Middle frontal gyrus (tissue), 1 donor: ENCODE results near the gene SPATA21.
A peak's percentile ranks its signal among the peaks of the same experiment; 100 is the strongest.
"Not testable (repeated sequence)": the region's sequence is repeated elsewhere in the genome, so short reads cannot be mapped to it uniquely, and the experiment has no call there.

ENCODE experiments used
- DNase-seq: peaks from one replicate; pipeline ENCODE4 v3.0.0-alpha.2; 2015; ENCODE audit warnings: low spot score; ENCODE audit errors: extremely low spot score

Gene SPATA21

DNA sequence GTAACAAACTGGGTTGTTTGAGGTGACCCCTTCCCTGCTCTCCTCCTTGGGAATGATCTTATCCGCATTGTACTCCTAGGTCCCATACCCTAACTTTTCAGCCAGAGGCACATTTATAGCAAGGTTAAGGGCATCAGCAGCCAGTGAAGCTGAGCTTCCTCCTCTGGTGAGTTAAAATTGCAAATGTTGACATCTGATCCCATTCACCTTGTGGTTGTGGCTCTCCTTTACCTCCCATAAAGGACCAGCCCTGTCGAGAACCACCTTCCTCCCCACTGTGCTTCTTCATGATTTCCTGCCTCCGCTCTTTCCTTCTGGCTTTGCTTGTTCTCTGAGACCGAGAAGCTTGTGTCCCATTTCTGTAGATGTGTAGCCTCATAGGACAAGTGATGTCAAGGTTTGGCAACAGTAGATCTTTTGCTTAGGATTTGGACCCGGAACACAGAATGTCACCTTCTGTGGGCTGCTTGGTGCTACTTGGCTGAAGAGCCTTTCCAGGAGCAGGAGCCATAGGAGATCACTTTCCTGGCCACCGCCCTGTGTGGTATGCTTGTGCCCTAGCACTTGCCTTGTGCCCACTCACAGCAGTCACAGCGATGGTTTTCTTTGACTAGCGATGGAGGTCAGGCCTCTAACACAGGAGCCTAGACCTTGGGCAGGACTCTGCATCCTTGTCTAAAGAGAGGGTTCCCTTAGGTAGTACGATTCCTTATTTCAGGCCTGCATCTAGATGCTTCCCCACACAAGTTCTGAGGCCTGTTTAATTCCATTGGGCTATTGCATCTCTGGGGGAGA, 51.4 kb downstream of the SPATA21 start:
- no peak for DNase-seq

GRCh38 chr1:16383888-16384287, 53.3 kb downstream of the SPATA21 start:
- no peak for DNase-seq

GRCh38 chr1:16380868-16381267, 56.4 kb downstream of the SPATA21 start:
- no peak for DNase-seq

GRCh38 chr1:16378443-16378842, 58.8 kb downstream of the SPATA21 start:
- no peak for DNase-seq

GRCh38 chr1:16376971-16377370, 60.3 kb downstream of the SPATA21 start:
- no peak for DNase-seq

DNA sequence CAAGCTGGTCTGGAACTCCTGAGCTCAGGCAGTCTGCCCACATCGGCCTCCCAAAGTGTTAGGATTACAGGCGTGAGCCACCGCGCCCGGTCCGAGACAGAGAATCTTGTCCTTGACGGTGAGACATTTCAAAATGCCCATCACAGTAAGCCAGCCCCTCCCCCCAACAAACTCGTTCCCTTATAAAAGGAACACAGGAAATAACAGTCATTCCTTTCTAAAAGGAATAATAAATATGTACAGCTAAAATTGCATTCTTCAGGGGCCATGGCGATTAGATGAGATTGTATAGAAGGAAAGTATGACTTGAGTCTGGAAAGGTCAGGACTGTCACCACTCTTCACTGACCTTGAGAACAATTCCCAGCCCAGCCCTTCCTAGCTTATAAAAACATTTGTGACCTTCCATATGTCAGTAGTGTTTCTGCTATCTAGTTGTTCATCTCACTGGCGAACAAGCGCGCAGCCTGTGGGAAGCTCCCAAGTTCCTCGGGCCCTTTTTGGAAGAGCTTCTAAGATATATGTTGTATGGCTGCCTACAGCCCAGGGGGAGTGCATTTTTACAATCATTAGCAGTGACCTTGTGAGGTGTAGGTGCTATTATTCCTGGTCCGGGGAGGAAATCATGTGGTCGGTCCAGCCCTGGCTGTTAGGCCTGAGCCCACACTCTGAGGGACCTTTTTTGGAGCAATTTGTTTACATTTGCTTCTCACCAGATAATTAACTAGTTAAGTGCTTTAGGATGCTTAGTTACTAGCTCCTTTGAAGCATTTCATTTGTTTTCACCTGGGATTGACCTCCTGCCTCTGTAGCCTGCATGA, 61.5 kb downstream of the SPATA21 start:
- no peak for DNase-seq

DNA sequence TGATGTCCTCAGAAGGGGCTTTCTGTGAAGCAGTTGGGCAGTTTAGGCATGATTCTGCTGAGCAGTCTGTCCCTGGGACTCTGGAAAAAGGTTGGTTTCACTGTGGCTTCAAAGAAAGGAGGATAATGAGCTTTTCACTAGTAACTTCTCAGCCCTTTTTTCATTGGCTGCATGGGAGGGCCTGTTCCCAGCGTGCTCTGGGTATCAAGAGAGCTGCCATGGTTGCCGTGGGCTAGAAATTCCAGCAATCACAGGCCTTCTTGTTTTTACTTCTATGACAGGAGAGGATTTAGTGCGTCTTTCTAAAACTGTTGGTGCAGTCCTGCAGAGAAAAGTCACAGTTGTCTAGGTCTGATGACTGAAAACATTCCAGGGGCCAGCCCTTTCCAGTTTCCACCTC, 63.0 kb downstream of the SPATA21 start:
- DNase-seq, result no peak

- no peak for DNase-seq
Observed at GRCh38 chr1:16372535-16373285, 64.5 kb downstream of the SPATA21 start.

GRCh38 chr1:16371725-16372124, 65.5 kb downstream of the SPATA21 start:
- DNase-seq, result no peak

DNA sequence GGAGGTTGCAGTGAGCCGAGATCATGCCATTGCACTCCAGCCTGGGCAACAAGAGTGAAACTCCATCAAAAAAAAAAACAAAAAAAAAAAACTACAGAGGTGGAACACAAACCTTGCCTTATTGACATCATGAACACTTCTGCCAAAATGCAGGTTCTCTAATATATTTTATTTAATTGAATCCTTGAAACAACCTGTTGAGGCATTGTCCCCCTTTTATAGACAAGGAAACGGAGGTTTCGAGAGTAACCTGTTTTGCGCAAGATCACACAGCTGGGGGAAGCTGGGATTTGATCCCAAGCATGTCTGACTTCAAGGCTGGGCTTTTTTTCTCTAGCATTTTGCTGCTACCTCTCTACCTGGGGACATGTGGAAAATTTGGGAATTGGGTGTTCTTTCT, 67.4 kb downstream of the SPATA21 start:
- DNase-seq, result no peak

DNA sequence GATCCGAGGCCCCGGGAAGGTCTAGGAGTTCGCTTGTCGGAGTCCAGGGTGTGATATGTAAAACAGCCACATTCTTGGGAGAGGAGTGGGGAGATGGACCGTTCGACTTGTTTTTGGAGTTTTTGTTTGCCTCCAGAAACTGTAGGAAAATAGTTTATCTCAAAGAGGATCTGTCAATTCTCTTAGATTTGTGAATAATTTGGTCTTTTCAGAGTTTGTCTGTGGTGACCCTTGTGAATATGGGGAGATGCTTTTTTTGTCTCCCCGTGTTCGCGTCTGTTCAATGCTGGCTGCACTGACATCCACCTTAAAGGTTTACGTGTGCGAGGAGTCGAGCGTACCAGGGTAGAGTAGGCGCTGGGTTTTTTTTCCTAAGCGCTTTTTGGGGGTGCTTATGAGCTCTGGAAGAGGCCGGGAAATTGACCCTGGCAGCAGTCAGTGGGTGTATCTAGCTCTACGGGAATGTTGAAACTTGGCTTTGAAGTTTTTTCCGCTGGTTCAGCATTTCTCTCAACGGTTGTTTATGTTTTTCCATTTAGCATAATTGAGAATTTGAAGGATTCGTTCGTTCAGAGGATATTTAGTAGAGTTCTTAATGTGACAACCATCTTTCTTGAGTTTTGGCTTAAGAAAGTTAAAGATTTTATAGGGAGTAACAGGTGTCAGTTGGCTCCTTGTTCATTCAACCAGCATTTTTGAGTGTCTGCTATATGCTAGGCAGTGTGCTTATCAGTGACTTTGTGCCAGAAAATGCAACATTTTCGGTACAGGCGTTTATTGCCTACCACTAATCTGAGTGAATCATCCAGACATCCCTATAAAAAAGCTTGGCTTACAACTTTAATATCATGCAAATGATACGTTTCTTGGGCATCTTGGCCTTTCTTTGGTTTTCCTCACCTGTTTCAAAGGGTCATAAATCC, 69.0 kb downstream of the SPATA21 start:
- DNase-seq, result no peak

DNA sequence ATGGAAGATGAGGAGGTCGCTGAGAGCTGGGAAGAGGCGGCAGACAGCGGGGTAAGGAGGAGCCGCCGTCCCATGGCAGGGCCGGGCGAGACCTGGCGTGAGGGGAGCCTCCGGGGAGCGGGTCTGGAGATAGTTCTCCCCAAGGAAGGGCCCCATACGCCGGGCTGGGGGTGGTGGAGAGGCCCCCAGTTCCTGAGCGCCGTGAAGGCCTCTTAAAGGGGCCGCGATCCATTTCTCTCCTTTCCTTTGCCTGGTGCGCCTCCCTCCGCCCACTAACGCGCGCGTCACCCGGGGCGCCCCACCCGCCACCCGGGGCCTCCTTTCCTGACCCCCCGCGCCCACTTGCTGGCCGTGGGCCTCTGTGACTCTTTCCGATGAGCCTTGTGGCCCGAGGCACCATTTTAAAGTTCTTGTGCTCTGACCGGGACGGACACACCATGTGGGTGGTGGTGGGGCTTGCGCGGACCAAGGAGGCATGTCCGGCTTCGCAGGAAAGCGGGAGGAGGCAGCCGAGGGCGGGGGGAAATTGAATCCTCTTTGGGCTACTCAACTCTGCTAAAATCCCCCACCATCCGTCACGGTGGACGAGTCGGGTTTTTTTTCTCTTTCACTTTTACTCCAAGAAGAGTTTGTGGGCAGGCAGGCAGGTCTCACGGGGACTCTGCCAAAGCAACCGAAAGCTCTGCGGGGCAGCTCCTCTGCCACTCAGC, 69.8 kb downstream of the SPATA21 start:
- peak; percentile 46 for DNase-seq

GRCh38 chr1:16366722-16367257, 70.4 kb downstream of the SPATA21 start, which contains the start of gene SZRD1:
Gene SZRD1 (plus strand): TSS chr1:16367242. CDS start chr1:16367258, 16 bp downstream.
- peak; percentile 96 for DNase-seq

DNA sequence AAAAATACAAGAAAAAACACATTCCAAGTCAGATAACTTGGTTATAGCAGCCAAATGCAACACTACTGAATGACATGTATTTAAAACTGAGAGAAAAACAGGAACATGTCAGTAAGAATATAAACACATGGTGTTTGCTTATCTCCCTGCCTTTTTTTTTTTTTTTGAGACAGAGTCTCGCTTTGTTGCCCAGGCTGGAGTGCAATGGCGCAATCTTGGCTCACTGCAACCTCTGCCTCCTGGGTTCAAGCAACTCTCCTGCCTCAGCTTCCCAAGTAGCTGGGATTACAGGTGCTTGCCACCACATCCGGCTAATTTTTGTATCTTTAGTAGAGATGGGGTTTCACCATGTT, 72.1 kb downstream of the SPATA21 start:
- DNase-seq, result not testable (repeated sequence)

GRCh38 chr1:16356867-16357266, 80.4 kb downstream of the SPATA21 start:
- DNase-seq, result no peak

GRCh38 chr1:16354619-16355018, 82.6 kb downstream of the SPATA21 start:
- DNase-seq, result no peak

DNA sequence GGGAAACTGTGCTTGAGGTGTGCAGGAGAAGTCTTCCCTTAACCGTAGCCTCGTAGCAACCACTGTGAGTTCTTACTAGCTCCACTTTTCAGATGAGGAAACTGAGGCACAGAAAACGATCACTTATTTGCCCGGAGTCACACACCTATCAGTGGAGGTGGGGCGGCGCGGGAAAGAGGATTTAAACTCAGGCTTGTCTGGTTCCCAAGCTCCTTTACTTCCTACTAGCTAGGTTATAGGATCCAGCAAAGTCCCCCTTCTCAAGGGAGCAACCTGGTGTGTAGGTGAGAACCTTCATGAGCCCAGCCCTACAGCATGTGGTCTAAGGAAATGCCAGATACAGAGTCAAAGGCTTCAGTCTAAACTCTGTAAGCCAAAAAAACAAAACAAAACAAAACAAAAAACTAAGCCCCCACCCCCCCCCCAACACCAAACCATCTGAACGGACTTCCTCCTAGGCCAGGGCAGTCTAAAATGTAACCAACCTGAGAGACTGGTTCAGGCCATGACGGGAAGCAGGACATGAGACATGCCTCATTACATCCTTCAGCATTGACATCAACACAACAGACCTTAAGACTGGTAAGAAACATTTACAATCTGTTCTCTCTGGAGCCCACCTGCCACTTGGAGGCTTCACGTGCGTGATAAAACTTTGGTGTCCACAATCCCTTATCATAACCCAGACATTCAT, 84.2 kb downstream of the SPATA21 start:
- DNase-seq, result no peak

DNA sequence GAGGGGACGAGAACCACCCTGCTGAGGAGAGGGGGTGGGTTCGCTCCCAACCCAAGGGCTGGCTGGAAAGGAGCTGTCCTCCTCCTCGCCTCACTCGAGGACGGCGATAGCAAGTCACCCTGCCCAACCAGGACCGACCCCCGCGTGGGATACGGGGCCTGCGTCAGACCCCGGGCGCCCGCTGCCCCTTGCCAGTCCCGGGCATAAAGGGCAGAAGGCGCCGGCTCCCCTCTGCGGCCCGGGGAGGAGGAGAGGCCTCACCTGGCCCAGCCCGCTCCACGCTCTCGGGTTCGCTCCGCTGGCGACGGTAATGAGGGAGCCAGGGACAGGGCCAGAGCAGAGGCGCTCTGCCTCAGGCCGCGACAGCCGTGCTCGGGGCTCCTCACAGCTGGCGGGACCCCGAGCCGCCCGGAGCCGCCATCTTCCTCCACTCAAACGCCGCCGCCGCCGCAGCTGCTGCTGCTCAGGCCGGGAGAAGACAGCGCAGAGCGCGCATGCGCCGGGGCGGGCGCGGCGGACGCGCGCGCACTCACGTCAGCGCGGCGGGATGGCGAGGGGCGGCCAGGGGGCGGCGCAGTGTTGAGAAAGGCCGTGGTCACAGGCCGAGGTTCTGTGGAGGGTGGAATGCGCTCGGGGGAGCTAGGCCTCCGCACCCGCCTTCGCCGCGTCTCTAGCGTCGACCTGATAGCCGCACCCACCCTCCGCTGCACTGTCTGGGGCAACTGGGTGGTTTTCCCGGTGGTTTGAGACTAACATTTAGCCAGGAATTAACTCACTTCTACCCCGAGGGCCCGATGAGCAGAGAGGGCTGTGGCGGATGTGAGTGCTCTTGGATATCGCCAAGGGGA, 85.0 kb downstream of the SPATA21 start, which contains the start of gene FBXO42:
Gene FBXO42 (minus strand): TSS at position 487 of the 848 bp plus-strand sequence. CDS start 37,062 bp downstream, outside the sequence.
- peak; percentile 86 for DNase-seq
